Activated naive CD4-positive, alpha-beta T cell treated with anti-CD3 and anti-CD28 coated beads, Interleukin-2, amount 10 ng/mL, durations not matched to agents 7 days and 5 days (primary cell): ENCODE data around the gene ATOH8.
A peak's percentile ranks its signal among the peaks of the same experiment; 100 is the strongest.

ENCODE experiments used
- CTCF ChIA-PET: fragments of 350-600 bp; sonication (Branson Sonifier 250); formaldehyde crosslinking; loops from one replicate; lab custom pipeline; 2021; ENCODE audit warnings: antibody characterized with exemption; lab: Charles Lee
- DNase-seq: peaks from one replicate; pipeline ENCODE4 v3.0.0-alpha.2; 2020
- H3K27ac Mint-ChIP-seq: one replicate; pipeline ENCODE4 v1.8.0; 2021; ENCODE audit warnings: mild to moderate bottlenecking, moderate library complexity, mixed read lengths
- H3K27me3 Mint-ChIP-seq: one replicate; pipeline ENCODE4 v1.8.0; 2021; ENCODE audit warnings: mild to moderate bottlenecking, mixed read lengths
- H3K36me3 Mint-ChIP-seq: one replicate; pipeline ENCODE4 v1.8.0; 2021; ENCODE audit warnings: mixed read lengths
- H3K4me1 Mint-ChIP-seq: one replicate; pipeline ENCODE4 v1.8.0; 2021; ENCODE audit warnings: mixed read lengths
- H3K4me3 Mint-ChIP-seq: one replicate; pipeline ENCODE4 v1.8.0; 2021; ENCODE audit warnings: mild to moderate bottlenecking, moderate library complexity, mixed read lengths
- H3K9me3 Mint-ChIP-seq: one replicate; pipeline ENCODE4 v1.8.0; 2021; ENCODE audit warnings: mixed read lengths

Gene ATOH8

GRCh38 chr2:85753525-85754312, at the start of gene ATOH8:
TSS of gene ATOH8 (plus strand) at chr2:85753991. CDS start at chr2:85754190, 199 bp downstream.
- CTCF ChIA-PET, result interaction anchor here (0.9 to 7.0 kb wide), 10 partner anchors 7 to 116 kb away, joined by 3 to 91 read pairs (median 4); no protein-coding TSS in a partner anchor
- H3K27ac Mint-ChIP-seq, result no peak within 1 kb of the TSS
- H3K9me3 Mint-ChIP-seq, result no peaks in the 10 kb centered on the region
- peaks cover 96% of the 10 kb centered on the region for H3K27me3 Mint-ChIP-seq
- H3K36me3 Mint-ChIP-seq, result no peaks in the 10 kb centered on the region
- peak within 1 kb of the TSS; percentile 77 for H3K4me3 Mint-ChIP-seq
- H3K4me1 Mint-ChIP-seq, result peaks cover 17% of the 10 kb centered on the region
- DNase-seq, result peak; percentile 54

- H3K4me1 Mint-ChIP-seq, result peaks cover 40% of the 10 kb centered on the region
- no peak overlapping the region for H3K4me3 Mint-ChIP-seq
- H3K9me3 Mint-ChIP-seq, result no peaks in the 10 kb centered on the region
- peaks cover 24% of the 10 kb centered on the region for H3K27me3 Mint-ChIP-seq
- CTCF ChIA-PET, result interaction anchor here (1.2 to 7.3 kb wide), 6 partner anchors 11 to 110 kb away, joined by 3 to 96 read pairs (median 8); no protein-coding TSS in a partner anchor
- H3K36me3 Mint-ChIP-seq, result no peaks in the 10 kb centered on the region
- DNase-seq, result no peak
- H3K27ac Mint-ChIP-seq, result peak overlapping the region; percentile 6
Observed at GRCh38 chr2:85704038-85704437, 49.8 kb upstream of the ATOH8 start.

GRCh38 chr2:85704800-85705679, 48.8 kb upstream of the ATOH8 start:
- peak overlapping the region; percentile 75 for H3K27ac Mint-ChIP-seq
- H3K4me1 Mint-ChIP-seq, result peaks cover 42% of the 10 kb centered on the region
- CTCF ChIA-PET, result interaction anchor here (0.8 to 7.3 kb wide), 10 partner anchors 11 to 285 kb away, joined by 3 to 96 read pairs (median 4); no protein-coding TSS in a partner anchor
- no peaks in the 10 kb centered on the region for H3K36me3 Mint-ChIP-seq
- DNase-seq, result no peak
- H3K27me3 Mint-ChIP-seq, result peaks cover 29% of the 10 kb centered on the region
- no peaks in the 10 kb centered on the region for H3K9me3 Mint-ChIP-seq
- no peak overlapping the region for H3K4me3 Mint-ChIP-seq

GRCh38 chr2:85705680-85706039, 48.1 kb upstream of the ATOH8 start:
- H3K9me3 Mint-ChIP-seq, result no peaks in the 10 kb centered on the region
- CTCF ChIA-PET, result interaction anchor here (0.8 to 7.3 kb wide), 14 partner anchors 10 to 286 kb away, joined by 3 to 96 read pairs (median 4); no protein-coding TSS in a partner anchor
- no peaks in the 10 kb centered on the region for H3K36me3 Mint-ChIP-seq
- peaks cover 48% of the 10 kb centered on the region for H3K4me1 Mint-ChIP-seq
- no peak overlapping the region for H3K4me3 Mint-ChIP-seq
- DNase-seq, result no peak
- peaks cover 35% of the 10 kb centered on the region for H3K27me3 Mint-ChIP-seq
- no peak overlapping the region for H3K27ac Mint-ChIP-seq

- H3K27me3 Mint-ChIP-seq, result peaks cover 38% of the 10 kb centered on the region
- CTCF ChIA-PET, result interaction anchor here (0.8 to 7.3 kb wide), 15 partner anchors 10 to 286 kb away, joined by 3 to 96 read pairs (median 4); no protein-coding TSS in a partner anchor
- no peak for DNase-seq
- H3K9me3 Mint-ChIP-seq, result no peaks in the 10 kb centered on the region
- no peak overlapping the region for H3K27ac Mint-ChIP-seq
- peaks cover 48% of the 10 kb centered on the region for H3K4me1 Mint-ChIP-seq
- H3K36me3 Mint-ChIP-seq, result no peaks in the 10 kb centered on the region
- H3K4me3 Mint-ChIP-seq, result no peak overlapping the region
Observed at GRCh38 chr2:85706063-85706462, 47.7 kb upstream of the ATOH8 start.

GRCh38 chr2:85706599-85707296, 47.0 kb upstream of the ATOH8 start:
- Mint-ChIP-seq H3K36me3 (no peaks in the 10 kb centered on the region), H3K27ac (peak overlapping the region; percentile 39), H3K4me1 (peaks cover 48% of the 10 kb centered on the region), H3K4me3 (no peak overlapping the region), H3K27me3 (peaks cover 38% of the 10 kb centered on the region), H3K9me3 (no peaks in the 10 kb centered on the region)
- no peak for DNase-seq
- CTCF ChIA-PET, result interaction anchor here (0.9 to 7.3 kb wide), 19 partner anchors 9 to 112 kb away, joined by 3 to 96 read pairs (median 5); partner anchors contain the start of gene GNLY

GRCh38 chr2:85707304-85707703, 46.5 kb upstream of the ATOH8 start:
- Mint-ChIP-seq H3K4me3 (no peak overlapping the region), H3K27ac (peak overlapping the region; percentile 39)

GRCh38 chr2:85708641-85709040, 45.1 kb upstream of the ATOH8 start:
- CTCF ChIA-PET, result interaction anchor here (0.6 to 7.3 kb wide), 17 partner anchors 7 to 119 kb away, joined by 3 to 96 read pairs (median 5); no protein-coding TSS in a partner anchor
- peaks cover 38% of the 10 kb centered on the region for H3K4me1 Mint-ChIP-seq
- no peaks in the 10 kb centered on the region for H3K9me3 Mint-ChIP-seq
- peaks cover 32% of the 10 kb centered on the region for H3K27me3 Mint-ChIP-seq
- H3K36me3 Mint-ChIP-seq, result no peaks in the 10 kb centered on the region
- H3K4me3 Mint-ChIP-seq, result no peak overlapping the region
- H3K27ac Mint-ChIP-seq, result no peak overlapping the region
- no peak for DNase-seq

More at GRCh38 chr2:85707304-85707703, 46.5 kb upstream of the ATOH8 start:
- DNase-seq, result peak; percentile 74
- CTCF ChIA-PET, result interaction anchor here (0.6 to 7.3 kb wide), 19 partner anchors 8 to 323 kb away, joined by 3 to 96 read pairs (median 5); partner anchors contain the start of gene GNLY
- Mint-ChIP-seq H3K4me1 (peaks cover 46% of the 10 kb centered on the region), H3K9me3 (no peaks in the 10 kb centered on the region), H3K36me3 (no peaks in the 10 kb centered on the region), H3K27me3 (peaks cover 41% of the 10 kb centered on the region)

GRCh38 chr2:85709401-85709811, 44.4 kb upstream of the ATOH8 start:
- no peaks in the 10 kb centered on the region for H3K9me3 Mint-ChIP-seq
- H3K27me3 Mint-ChIP-seq, result peaks cover 31% of the 10 kb centered on the region
- DNase-seq, result no peak
- H3K36me3 Mint-ChIP-seq, result no peaks in the 10 kb centered on the region
- CTCF ChIA-PET, result interaction anchor here (1.0 to 7.3 kb wide), 8 partner anchors 10 to 118 kb away, joined by 3 to 96 read pairs (median 4); no protein-coding TSS in a partner anchor
- H3K4me1 Mint-ChIP-seq, result peaks cover 42% of the 10 kb centered on the region
- H3K27ac Mint-ChIP-seq, result no peak overlapping the region
- no peak overlapping the region for H3K4me3 Mint-ChIP-seq

- H3K4me3 Mint-ChIP-seq, result no peak overlapping the region
- CTCF ChIA-PET, result interaction anchor here (1.3 to 7.3 kb wide), 4 partner anchors 14 to 31 kb away, joined by 3 to 96 read pairs (median 6); no protein-coding TSS in a partner anchor
- peaks cover 32% of the 10 kb centered on the region for H3K27me3 Mint-ChIP-seq
- no peaks in the 10 kb centered on the region for H3K9me3 Mint-ChIP-seq
- no peaks in the 10 kb centered on the region for H3K36me3 Mint-ChIP-seq
- peaks cover 43% of the 10 kb centered on the region for H3K4me1 Mint-ChIP-seq
- no peak for DNase-seq
- no peak overlapping the region for H3K27ac Mint-ChIP-seq
Observed at GRCh38 chr2:85710687-85711577, 42.9 kb upstream of the ATOH8 start.

- Mint-ChIP-seq H3K36me3 (no peaks in the 10 kb centered on the region), H3K9me3 (no peaks in the 10 kb centered on the region), H3K4me1 (peaks cover 46% of the 10 kb centered on the region), H3K4me3 (no peak overlapping the region), H3K27me3 (peaks cover 39% of the 10 kb centered on the region), H3K27ac (no peak overlapping the region)
- CTCF ChIA-PET, result interaction anchor here (0.6 to 2.7 kb wide), 3 partner anchors 13 to 38 kb away, joined by 3 to 6 read pairs (median 5); no protein-coding TSS in a partner anchor
- no peak for DNase-seq
Observed at GRCh38 chr2:85711578-85712060, 42.2 kb upstream of the ATOH8 start.

GRCh38 chr2:85712336-85712735, 41.5 kb upstream of the ATOH8 start:
- Mint-ChIP-seq H3K4me1 (peaks cover 42% of the 10 kb centered on the region), H3K4me3 (no peak overlapping the region), H3K36me3 (no peaks in the 10 kb centered on the region), H3K27ac (peak overlapping the region; percentile 26), H3K27me3 (peaks cover 40% of the 10 kb centered on the region), H3K9me3 (no peaks in the 10 kb centered on the region)
- CTCF ChIA-PET, result interaction anchor here (0.6 to 2.7 kb wide), 5 partner anchors 12 to 77 kb away, joined by 3 to 6 read pairs (median 4); no protein-coding TSS in a partner anchor
- no peak for DNase-seq
